ENCODE results near the gene NCAPD3. TPM values are rescaled to one million over a fixed set of nuclear protein-coding genes. Genes with fewer than 3 reads are reported as not detected.

The NCAPD3 gene
- total and polyA plus RNA-seq, 2 experiments from 2014 or later: 13.3 to 16.3 TPM

DNA sequence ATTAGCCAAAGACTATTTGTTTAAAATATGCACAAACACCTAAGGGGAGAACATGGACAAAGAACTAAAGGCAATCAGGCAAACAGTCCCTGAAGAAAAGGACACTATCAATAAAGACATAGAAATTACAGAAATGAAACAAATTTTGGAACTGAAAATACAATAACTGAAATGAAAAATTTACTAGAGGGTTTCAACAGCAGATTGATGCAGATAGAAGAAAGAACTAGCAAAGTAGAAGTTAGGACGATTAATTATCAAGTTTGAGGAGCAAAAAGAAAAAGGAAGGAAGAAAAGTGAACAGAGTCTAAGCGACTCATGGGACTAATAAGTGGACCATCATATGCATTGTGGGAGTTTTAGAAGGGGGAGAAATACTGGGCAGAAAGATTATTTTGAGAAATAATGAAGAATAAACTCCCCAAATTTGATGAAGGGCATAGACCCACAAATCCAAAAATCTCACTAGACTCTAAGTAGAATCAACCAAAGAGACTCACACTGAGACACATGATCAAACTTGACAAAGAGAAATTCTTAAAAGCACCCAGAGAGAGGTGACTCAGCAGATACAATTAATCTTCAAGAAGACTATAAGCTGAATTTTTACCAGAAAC is 92.0 kb downstream of the NCAPD3 start:
- Histone ChIP-seq H3K79me2 (ENCODE audit: insufficient read depth) (peaks cover 41% of the 10 kb centered on the region), H3K27me3 (replicated peaks; ENCODE audit: insufficient read depth) (no peaks in the 10 kb centered on the region), H3K9me2 (ENCODE audit: insufficient read depth) (no peaks in the 10 kb centered on the region), H3K9ac (no peak overlapping the region), H3K27ac (no peak overlapping the region), H3K4me2 (ENCODE audit: unreplicated experiment) (no peak overlapping the region), H3K4me1 (ENCODE audit: insufficient read depth) (peaks cover 4% of the 10 kb centered on the region), H3F3A (ENCODE audit: insufficient read depth) (peaks cover 21% of the 10 kb centered on the region), H3K9me3 (ENCODE audit: low read depth) (no peaks in the 10 kb centered on the region), H4K20me1 (ENCODE audit: insufficient read depth) (no peaks in the 10 kb centered on the region), H2AFZ (no peak overlapping the region), H3K4me3 (no peak overlapping the region), H3K36me3 (ENCODE audit: low read depth) (no peaks in the 10 kb centered on the region)
- in situ Hi-C loops (cut with MboI): no loop called here
- no peak for TF ChIP-seq EZH2 (IDR thresholded peaks at IDR 0.05; ENCODE audit: insufficient read depth, poor library complexity, severe bottlenecking)
- TF ChIP-seq EZH2phosphoT487 (IDR thresholded peaks at IDR 0.05; ENCODE audit: insufficient read depth, low read depth): no peak
- WGBS, 2 experiments (ENCODE audit: low coverage in 1 of 2, low lambda C conversion rate in 2 of 2, missing lambda C conversion rate in 2 of 2): 97 to 98% methylated on average over 2 of the region's 2 CpGs
- DNase-seq: no peak

DNA sequence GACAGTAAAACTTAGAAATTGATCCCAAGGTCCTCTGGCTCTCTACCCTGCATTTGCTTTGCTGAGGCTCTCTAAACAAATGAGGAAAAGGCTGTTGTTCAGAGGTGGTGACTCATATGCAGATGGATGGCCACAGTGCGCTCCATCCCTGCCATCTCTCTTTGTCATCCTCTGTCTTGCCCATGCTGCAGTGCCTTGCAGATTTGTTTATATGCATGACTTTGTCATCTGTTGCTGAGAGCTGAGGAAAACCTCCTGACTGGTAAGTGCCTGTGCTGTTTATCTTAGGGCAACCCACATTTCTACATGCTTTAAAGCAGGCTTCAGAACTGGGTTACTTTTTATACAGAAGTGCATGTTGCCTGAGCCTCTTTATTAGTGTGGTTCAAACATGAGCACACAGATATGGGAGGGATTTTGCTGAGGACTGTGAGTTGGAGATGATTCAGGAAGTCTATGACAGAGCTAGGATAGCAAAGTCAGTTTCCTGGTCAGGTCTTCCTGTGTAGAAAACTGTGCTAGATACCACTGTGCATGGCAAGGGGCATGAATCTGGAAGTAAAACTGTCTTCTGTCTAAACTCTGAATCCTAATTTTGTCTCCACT is 97.4 kb downstream of the NCAPD3 start:
- peaks cover 34% of the 10 kb centered on the region for H3K79me2 ChIP-seq (ENCODE audit: insufficient read depth)
- H3K4me1 ChIP-seq (ENCODE audit: insufficient read depth): peaks cover 27% of the 10 kb centered on the region
- no peaks in the 10 kb centered on the region for H3K36me3 ChIP-seq (ENCODE audit: low read depth)
- no peaks in the 10 kb centered on the region for H4K20me1 ChIP-seq (ENCODE audit: insufficient read depth)
- DNase-seq: peak; percentile 96
- no peaks in the 10 kb centered on the region for H3K9me3 ChIP-seq (ENCODE audit: low read depth)
- H3K27ac ChIP-seq: peak overlapping the region; percentile 72
- H3K27me3 ChIP-seq (replicated peaks; ENCODE audit: insufficient read depth): no peaks in the 10 kb centered on the region
- no peak overlapping the region; the same call in 1 of the 2 replicates for H3K4me3 ChIP-seq
- peaks cover 39% of the 10 kb centered on the region for H3F3A ChIP-seq (ENCODE audit: insufficient read depth)
- peak overlapping the region; percentile 31; the same call in 1 of the 2 replicates for H3K9ac ChIP-seq
- 0 to 4% methylated on average over 1 of the region's 1 CpG for WGBS, 2 experiments (ENCODE audit: low coverage in 1 of 2, low lambda C conversion rate in 2 of 2, missing lambda C conversion rate in 2 of 2)
- TF ChIP-seq EZH2 (IDR thresholded peaks at IDR 0.05; ENCODE audit: insufficient read depth, poor library complexity, severe bottlenecking) (no peak), EZH2phosphoT487 (IDR thresholded peaks at IDR 0.05; ENCODE audit: insufficient read depth, low read depth) (no peak)
- H3K4me2 ChIP-seq (ENCODE audit: unreplicated experiment): peak overlapping the region; percentile 29
- H2AFZ ChIP-seq: no peak overlapping the region
- in situ Hi-C loops (cut with MboI): no loop called here
- no peaks in the 10 kb centered on the region for H3K9me2 ChIP-seq (ENCODE audit: insufficient read depth)

DNA sequence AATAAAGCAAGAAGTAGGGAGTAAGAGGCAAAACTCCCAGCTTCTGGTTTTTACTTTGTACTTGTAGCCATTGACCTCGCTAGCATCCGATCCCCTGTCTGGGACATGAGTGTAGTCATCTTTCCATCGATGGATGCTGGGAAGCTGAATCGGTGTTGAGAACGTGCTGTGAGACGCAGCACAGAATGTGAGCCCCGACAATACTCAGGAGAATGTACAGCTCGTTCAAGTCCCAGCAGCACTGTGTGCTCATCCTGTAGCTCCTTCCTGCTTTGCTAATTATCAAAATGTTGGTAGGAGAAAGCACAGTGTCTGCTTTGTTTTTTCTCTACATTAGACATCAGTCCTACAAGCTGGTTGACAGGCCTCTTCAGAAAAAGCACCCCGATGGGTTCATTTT is 98.3 kb downstream of the NCAPD3 start:
- Histone ChIP-seq H3K4me2 (ENCODE audit: unreplicated experiment) (peak overlapping the region; percentile 2), H3K36me3 (ENCODE audit: low read depth) (no peaks in the 10 kb centered on the region), H3K9me3 (ENCODE audit: low read depth) (no peaks in the 10 kb centered on the region), H2AFZ (no peak overlapping the region), H3K27me3 (replicated peaks; ENCODE audit: insufficient read depth) (no peaks in the 10 kb centered on the region), H3K4me1 (ENCODE audit: insufficient read depth) (peaks cover 35% of the 10 kb centered on the region), H3K4me3 (no peak overlapping the region), H3K79me2 (ENCODE audit: insufficient read depth) (peaks cover 34% of the 10 kb centered on the region), H3K9ac (peak overlapping the region; percentile 31), H3K9me2 (ENCODE audit: insufficient read depth) (no peaks in the 10 kb centered on the region), H3F3A (ENCODE audit: insufficient read depth) (peaks cover 47% of the 10 kb centered on the region), H3K27ac (peak overlapping the region; percentile 72), H4K20me1 (ENCODE audit: insufficient read depth) (no peaks in the 10 kb centered on the region)
- 82 to 91% methylated on average over 9 of the region's 9 CpGs for WGBS, 2 experiments (ENCODE audit: low coverage in 1 of 2, low lambda C conversion rate in 2 of 2, missing lambda C conversion rate in 2 of 2)
- TF ChIP-seq EZH2 (IDR thresholded peaks at IDR 0.05; ENCODE audit: insufficient read depth, poor library complexity, severe bottlenecking) (no peak), EZH2phosphoT487 (IDR thresholded peaks at IDR 0.05; ENCODE audit: insufficient read depth, low read depth) (no peak)
- DNase-seq: no peak
- in situ Hi-C loops (cut with MboI): no loop called here

DNA sequence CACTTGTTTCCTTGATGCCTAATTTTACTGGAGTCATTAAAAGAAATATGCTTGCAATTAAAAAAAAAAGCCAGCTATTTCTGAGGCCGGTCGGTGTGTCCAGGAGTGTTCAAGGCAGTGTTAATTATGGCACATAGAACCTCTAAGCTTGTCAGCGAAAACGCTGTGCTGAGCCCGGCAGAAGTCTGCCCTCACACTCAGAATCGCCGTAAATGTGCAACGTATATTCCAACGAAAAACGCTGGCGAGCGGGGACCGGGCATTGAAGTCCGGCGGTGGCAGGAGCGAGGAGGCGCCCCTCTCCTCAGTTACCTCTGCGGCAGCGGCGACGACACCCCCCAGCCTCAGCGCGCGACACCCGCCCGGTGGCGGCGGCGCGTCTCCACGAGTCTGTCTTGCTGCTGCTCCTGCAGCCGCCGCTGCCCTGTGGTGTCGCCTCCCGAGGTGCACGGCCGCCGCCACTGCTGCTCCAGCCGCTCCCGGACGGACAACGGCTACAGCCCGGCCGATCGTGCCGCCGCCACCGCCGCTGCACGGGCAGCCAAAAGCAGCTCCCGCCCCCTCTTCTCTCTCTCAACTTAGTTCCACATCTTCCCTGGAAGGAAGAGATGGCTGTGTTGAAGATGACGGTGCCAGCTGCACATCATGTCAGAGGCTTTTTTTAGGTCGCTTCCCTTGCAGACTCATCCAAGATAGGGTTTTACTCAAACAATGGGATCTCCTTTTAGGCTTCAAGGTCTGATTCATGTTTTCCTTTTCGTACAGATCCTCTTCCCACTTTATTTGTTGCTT is 98.9 kb downstream of the NCAPD3 start:
- Histone ChIP-seq H3K27ac (peak overlapping the region; percentile 72), H3K9me2 (ENCODE audit: insufficient read depth) (no peaks in the 10 kb centered on the region)

More for the DNA sequence above, 98.9 kb downstream of the NCAPD3 start:
- Histone ChIP-seq H3K36me3 (ENCODE audit: low read depth) (no peaks in the 10 kb centered on the region), H3K9me3 (ENCODE audit: low read depth) (no peaks in the 10 kb centered on the region), H3K9ac (peak overlapping the region; percentile 31), H3K79me2 (ENCODE audit: insufficient read depth) (peaks cover 34% of the 10 kb centered on the region), H3K4me2 (ENCODE audit: unreplicated experiment) (peak overlapping the region; percentile 2), H4K20me1 (ENCODE audit: insufficient read depth) (no peaks in the 10 kb centered on the region), H3K27me3 (replicated peaks; ENCODE audit: insufficient read depth) (no peaks in the 10 kb centered on the region), H3F3A (ENCODE audit: insufficient read depth) (peaks cover 53% of the 10 kb centered on the region), H3K4me3 (no peak overlapping the region), H3K4me1 (ENCODE audit: insufficient read depth) (peaks cover 40% of the 10 kb centered on the region), H2AFZ (no peak overlapping the region)
- no peak for TF ChIP-seq EZH2 (IDR thresholded peaks at IDR 0.05; ENCODE audit: insufficient read depth, poor library complexity, severe bottlenecking)
- no peak for TF ChIP-seq EZH2phosphoT487 (IDR thresholded peaks at IDR 0.05; ENCODE audit: insufficient read depth, low read depth)
- 82 to 87% methylated on average over 47 to 54 of the region's 54 CpGs for WGBS, 2 experiments (ENCODE audit: low coverage in 1 of 2, low lambda C conversion rate in 2 of 2, missing lambda C conversion rate in 2 of 2)
- peak; percentile 43 for DNase-seq
- in situ Hi-C loops (cut with MboI): no loop called here

All from GM23248 (cell line).